NCI-H82 treated with DMSO at 0.1 percent for 48 hours (cell line): ENCODE measurements around the gene CAPN2.
"Not testable (repeated sequence)": the region's sequence is repeated elsewhere in the genome, so short reads cannot be mapped to it uniquely, and the experiment has no call there.

ENCODE experiments used
- DNase-seq: peaks from one replicate; lab custom pipeline; 2025; ENCODE audit not compliant: unreplicated experiment; lab: John Stamatoyannopoulos, UW

Gene CAPN2

DNA sequence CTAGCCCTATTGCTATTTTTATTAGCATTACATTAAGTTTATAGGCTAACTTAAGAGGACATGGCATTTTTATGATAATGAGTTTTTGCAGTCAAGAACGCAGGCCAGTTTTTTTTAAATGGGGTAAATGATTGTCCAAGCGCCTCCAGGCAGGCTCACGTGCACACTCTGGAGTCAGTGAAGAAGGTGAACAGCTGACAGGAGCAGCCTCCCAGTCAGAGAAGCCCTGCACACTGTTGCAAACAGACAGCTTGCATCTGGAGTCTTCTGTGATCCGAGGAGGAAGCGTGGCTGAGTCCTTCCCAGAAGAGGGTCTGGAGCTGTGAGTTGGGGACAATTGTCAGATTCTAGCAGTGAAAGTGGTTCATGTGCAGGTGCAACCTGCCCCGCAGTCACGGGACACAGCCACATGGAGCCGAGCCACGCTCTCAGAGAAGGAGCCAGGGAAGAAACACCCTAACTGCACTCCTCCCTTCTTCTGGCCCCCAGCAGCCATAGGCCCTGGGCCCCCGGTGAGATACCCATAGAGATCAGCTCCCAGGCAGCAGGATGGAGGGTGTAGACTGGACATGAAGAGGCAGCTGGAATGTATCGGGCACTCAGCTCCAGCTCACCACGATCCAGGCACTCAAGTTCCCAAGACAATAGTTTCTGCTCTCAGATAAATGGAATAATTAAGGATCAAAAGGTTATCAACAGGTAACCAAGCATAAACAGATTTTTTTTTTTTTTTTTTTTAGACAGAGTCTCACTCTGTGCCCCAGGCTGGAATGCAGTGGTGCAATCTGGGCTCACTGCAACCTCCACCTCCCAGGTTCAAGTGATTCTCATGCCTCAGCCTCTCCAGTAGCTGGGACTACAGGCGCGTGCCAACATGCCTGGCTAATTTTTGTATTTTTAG, 26.4 kb downstream of the CAPN2 start:
- DNase-seq: no peak

DNA sequence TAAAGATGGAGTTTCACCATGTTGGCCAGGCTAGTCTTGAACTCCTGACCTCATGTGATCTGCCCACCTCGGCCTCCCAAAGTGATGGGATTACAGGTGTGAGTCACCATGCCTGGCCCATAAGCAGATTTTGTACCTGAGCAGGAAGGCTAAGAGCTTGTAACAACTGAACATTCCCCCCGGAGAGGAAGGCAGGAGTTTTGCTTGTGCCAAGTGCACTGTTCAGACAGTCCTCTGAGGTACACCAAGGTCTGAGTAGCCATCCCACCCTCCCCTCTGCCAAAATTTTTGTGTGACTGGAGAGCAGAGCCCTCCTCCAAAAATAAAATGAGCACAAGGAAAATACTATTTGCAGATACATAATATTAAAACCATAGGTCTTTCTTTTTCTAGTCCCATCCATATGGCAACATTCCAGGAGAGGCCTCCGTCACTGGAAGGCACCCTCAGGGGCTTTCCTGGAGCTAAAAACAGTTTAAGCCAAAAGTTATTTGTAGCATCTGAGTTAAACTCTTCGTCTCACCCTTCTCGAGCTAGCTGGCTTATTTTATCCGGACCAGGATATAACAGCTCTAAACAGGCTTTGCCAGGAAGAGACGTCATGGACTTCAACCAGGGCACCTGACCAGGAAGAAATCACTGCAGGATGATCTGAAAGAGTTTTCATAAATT, 27.2 kb downstream of the CAPN2 start:
- DNase-seq: no peak

DNA sequence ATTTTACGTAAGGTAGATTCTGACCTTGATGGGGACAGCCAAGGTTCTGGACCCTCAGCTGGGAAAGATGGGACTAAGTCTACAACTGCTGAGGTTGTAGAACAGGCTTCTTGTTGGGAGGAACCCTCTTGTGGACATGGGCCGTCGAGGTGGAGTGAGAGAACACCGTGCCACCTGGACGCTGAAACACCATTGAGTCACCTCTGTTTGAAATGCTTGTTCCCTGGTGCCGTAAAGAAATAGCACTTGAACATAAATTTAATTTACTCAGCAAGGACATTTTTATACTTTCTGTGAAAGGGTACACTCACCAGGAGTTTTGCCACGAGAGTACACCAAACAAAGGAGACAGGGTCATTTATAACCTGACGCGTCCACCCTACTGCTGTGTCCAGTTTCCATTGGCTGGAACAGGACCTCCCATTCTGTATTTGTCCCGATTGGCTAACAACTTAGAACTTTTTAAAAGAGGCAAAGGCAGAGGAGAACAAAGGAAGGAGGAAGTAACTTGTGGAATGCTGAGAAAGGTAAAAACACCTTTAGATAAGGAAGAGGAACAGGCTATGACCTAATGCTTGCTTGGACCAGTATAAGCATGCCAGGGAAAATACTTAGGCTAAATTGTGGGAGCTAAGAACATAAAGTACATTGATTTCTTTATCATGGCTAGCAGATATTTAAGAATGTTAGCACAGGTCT, 27.8 kb downstream of the CAPN2 start:
- DNase-seq: not testable (repeated sequence)

DNA sequence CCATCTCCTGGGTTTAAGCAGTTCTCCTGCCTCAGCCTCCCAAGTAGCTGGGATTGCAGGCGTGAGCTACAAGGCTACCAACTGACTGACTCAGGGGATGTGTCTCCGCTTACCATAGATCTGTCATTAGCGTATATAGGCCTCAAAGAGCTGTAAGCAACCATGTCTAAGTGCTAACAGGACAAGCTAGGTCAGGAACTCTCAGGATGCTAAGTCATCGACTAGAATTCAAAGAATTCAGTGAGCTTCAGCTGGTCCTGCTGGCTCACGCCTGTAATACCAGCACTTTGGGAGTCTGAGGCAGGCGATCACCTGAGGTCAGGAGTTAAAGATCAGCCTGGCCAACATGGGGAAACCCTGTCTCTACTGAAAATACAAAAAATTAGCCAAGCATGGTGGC, 29.5 kb downstream of the CAPN2 start:
- no peak for DNase-seq

DNA sequence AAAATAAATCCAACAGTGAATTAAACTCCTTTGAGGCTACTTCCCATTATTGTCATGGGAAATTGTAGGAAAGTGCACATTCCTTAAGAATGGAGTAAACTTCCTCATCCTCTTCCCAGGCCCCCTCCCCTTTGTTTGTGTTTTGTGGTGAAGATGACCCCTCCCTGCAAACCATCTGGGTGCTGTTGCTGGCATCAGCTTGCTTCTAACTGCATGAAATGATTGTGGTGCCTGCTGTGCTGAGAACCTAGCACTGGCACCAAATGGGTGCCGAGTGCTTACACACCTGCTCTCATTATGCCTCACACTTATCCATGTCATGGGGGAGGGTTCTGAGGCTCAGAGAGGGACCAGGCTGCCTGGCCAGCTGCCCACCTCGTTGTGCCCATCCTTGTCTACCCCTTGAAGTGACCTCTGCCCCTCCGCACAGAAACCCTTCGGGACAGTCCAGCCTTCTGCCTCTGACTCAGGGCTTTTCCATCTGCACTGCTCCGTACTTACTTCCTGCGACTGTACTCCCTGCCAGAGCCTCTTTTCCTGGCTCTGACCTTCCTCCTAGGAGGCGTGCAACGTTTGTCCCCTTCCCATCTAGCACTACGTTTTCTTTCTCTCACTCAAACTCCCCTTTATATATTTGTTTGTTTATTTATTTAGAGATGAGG, 30.6 kb downstream of the CAPN2 start:
- no peak for DNase-seq

DNA sequence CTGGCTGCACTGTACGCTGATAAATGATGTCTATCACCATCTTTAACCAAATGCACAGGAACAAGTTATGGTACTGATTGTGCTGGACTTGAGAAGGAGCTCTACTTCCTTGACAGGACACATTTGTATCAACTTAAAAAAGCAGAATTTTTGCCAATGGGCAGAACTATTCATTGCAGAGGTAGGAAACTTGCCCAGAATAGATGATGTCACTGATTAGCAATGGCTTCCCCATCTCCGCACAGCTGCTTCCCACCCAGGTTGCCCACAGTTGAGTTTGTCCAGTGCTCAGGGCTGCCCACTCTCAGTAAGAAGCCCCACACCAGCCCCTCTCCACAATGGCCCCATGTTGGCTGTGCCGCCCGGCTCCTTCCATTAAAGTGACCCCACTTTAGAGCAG, 33.4 kb downstream of the CAPN2 start:
- DNase-seq: no peak

DNA sequence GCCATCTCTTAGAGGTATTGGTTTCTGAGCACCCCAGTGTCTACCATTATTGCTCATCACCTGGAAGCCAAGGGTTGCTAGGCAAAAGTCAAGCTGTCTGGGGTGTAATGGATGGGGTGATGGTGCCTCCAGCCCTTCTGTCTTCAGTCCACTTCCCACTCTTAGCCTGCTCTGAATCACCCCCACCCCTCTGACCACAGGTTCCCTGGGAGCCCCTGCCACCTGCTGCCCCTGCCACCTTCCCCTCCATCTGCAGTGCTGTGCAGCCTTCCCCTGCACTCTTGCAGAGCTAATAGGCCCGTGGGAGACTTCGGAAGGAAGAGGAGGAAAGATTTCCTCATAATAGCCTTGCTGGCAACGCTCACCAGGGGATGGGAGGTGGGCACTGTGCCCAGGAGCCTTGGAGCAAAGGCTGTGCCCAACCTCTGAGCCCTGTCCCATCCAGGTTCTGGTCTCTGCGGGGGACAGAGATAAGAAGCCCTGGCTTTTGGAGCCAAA, 35.5 kb downstream of the CAPN2 start:
- no peak for DNase-seq

DNA sequence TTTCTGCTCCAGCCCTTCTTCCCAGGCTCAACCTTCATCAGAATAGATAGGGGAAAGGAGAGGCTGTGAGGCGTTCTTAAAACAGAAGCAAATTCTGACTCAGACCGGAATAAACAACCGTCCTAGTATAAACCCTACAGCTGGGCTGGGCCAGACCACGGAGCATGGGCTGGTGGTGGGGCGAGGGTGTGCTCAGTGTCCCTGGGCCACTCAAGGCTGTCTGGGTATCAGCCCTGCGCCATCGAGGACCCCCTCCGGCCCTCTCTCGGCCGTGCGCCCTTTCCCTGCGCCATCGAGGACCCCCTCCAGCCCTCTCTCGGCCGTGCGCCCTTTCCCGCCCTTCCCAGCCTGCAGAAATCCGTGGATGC, 36.0 kb downstream of the CAPN2 start:
- no peak for DNase-seq

DNA sequence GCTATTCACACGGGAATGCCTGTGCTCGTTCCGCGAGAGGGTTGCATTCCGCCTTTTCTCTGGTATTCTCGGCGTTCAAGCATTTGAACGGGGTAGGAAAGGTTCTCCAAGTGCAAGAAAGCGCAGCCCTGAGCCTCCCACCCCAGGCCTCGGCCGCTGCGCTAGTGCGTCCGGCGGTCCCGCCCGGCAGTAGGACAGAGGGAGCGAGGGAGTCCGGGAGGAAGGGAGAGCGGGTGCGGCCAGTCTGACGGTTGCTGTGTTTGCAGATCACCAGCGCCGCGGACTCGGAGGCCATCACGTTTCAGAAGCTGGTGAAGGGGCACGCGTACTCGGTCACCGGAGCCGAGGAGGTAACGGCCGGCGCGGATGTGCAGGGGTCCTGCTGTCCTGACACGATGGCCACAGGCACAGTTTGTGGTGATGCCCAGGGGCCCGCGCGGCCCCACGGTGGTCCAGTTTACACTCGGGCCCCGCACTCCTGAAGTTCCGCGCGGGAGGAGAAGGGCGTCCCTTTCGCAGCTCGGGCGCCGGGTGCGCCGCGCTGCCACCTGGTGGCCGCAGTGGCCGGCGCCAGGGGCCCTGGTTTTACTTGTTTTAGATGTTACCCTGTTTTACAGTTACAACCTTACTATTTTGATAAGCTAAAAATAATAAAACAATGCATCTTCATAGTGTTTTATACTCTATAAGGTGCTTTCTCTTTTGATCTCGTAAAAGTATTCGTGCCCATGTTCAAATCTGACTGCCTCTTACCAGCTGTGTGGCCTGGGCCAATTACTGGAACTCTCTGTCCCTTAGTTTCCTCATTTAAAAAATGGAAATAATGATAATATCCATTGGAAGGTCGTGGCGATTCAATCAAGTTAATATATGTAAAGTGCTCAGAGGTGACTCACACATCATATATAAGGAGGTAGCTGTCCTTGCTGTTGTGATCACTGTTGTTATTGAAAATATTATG, 36.7 kb downstream of the CAPN2 start:
- DNase-seq: no peak

DNA sequence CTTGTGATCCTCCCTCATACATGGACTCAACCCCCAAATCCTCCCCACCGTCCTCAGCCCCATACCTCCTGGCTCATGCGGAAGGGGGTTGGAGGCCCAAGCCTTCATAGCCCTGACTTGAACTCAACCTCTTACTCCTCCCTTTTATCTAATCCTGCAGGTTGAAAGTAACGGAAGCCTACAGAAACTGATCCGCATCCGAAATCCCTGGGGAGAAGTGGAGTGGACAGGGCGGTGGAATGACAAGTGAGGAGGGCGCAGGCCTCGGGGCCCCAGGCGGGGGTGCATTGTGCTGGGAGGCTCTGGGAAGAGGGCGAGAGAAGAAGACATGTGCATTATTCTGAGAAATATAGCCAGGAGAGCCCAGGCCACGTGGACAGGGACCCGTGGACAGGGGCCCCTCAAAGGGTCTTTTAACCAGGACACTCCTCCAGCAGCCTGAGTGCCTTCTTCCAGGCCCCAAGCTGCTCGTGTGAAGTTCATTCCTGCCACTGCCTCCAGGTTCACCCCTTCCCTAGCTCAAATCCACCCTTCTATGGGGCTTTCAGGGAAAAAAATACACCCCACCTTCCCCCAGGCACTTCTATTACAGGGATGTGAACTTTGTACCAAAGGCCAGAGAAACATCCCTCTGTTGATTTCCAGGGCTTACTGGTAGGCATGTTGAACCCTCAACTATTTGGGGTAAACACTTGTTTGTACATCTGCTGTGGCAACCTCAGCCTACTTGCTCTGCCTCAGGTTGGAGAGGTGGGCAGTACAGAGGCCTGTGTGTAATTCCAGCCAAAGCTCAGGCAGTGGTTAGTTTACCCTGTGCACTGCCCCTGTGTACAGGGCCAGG, 38.6 kb downstream of the CAPN2 start:
- DNase-seq: no peak

DNA sequence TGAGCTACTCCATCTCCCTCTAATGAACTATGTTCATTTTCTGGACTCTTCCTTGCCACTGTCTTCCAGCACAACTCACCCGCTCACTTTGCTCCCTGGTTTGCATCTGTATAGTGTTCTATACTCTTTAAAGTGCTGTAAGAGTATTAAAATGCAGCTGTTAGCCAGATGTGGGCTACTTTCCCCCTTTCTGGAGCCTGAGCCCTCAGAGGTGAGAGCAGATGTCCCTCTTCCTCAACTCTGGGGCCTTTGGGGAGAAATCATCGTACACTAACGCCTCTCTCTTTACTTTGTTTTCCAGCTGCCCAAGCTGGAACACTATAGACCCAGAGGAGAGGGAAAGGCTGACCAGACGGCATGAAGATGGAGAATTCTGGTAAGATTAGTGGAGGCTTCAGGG, 39.4 kb downstream of the CAPN2 start:
- DNase-seq: no peak

DNA sequence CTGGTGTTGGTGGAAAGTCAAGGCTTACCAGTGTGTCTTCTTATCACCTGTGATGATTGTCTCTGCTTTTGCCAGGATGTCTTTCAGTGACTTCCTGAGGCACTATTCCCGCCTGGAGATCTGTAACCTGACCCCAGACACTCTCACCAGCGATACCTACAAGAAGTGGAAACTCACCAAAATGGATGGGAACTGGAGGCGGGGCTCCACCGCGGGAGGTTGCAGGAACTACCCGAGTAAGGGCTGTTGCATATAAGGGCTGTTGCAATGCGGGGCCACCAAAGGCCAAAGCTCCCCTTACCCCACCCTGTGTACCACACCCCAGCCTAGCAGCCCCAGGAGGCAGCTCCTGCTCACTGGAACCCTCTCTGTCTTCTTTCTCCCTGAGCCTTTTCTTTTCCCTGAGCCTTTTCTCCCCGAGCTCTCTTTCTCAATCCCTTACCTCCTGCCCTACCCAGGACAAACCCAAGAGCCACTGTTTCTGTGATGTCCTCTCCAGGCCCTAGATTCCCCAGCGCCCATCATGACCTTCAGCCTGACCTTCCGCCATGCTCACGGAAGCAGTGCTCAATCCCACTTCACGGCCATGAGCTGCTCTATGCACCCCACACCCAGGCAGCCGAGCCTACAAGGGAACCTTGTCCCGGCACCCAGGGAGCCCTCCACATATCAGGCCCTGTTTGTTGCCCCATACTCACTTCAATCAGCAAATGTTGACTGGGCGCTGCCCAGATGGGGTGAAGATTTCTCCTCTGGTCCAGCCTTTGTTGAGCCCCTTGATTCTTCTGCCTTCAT, 40.6 kb downstream of the CAPN2 start:
- no peak for DNase-seq

DNA sequence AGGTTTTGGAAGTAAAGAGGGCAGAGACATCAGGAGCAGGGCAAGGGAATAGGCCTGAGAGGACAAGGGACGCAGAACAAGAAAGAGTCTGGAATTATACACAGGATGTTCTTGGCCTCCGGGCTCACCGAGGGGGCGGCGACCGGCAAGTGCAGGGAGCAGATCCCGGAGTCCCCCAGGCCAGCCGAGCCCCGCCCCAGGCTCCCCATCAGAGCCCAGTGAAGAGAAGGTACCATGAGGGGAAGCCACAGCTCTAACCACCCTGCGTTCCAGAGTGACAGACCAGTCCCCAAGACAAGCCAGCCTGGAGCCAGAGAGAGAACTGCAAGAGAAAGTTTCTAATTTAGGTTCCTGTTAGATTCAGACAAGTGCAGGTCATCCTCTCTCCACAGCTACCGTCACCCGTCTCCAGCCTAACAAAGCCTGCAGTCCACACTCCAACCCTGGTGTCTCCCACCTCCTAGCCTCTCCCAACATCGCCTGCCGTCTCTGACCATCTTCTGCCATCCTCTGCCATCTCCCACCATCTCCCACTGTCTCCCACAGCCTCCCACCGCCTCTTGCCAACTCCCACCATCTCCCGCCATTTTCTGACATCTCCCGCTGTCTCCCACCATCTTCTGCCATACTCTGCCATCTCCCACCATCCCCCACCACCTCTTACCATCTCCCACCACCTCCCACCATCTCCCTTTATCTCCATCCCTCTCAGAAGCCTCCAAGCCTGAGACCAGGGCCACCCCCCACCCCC, 42.5 kb downstream of the CAPN2 start:
- no peak for DNase-seq

DNA sequence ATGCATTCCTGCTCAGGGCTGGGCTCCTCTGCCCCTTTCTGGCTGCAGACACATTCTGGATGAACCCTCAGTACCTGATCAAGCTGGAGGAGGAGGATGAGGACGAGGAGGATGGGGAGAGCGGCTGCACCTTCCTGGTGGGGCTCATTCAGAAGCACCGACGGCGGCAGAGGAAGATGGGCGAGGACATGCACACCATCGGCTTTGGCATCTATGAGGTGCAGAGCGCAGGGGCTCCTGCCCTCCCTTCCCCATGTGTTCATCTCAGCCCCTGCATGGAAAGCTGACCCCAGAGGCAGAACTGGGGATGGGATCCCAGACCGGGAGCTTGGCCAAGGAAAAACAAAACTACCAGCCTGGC, 43.1 kb downstream of the CAPN2 start:
- no peak for DNase-seq

DNA sequence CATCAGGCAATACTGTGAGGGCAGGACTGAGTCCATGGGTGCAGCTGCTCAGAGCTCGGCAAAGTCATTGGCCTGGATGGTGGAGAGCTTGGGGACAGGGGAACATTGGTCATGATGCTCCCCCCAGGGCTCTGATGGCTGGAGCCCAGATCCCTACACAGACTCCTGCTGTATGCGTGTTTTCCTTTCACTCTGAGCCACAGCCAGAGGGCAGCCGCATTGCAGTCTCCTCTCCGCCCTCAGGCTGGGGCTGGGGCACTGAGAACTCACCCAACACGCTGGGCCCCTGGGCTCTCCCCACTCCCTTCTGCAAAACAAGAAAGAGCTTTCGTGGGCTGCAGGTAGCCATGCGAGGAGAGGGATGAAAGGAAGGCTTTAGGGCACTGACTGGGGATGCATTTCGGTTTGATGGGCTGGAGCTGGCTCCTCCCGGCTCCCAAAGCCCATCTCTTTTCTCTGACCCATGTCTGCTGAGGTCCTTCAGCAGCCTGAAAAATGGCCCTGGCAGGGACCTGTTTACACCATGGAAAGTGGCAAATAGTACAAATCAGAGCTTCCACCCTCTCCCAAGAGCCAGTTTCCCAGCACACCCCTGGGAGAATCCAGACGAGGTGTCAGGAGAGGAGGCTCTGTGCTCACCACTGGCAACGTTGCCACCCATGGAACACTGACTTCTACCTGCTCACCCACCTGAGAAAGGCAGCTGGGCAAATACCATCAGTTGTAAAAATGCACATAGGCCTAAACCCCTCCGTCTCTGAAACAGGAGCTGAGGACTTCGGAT, 43.8 kb downstream of the CAPN2 start:
- no peak for DNase-seq

DNA sequence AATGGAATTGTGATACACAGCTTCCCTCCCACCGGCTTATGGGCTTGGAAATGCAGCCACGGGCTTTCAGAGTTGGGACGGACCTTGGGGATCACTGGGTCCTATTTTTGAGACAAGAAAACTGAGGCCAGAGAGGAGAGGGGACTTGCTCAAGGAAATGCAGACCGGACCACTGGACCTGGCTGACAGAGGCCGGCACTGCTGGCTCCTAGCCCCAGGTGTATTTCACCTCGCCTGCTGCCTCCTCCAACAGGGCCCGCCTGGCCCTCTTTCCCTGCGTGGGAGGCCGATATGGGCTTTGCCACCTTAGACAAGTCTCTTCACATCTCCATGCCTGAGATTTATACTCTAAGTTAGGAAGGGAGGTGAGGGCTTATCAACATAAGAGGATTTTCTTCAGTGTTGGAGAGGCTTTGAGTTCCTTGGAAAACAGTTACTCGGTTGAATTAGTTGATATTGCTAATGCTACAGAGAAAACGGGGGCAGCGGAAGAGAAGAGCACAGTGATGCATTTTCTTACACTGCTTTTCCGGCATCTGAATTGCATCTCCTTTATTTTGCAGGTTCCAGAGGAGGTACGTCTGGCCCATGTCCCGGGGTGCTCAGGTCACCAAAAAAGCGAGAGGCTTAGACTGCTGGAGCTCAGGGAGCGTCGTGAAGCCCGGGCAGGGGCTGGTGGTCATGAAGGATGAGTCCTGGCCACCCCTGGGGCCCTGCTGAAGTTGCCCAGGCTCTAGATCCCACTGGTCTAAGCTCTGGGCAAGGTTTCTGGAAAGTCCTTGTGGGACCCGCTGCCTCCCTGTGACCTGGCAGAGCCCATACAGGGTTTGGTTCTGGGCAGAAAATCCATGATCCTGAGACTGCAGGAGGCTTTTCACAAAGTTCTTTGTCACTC, 44.7 kb downstream of the CAPN2 start:
- DNase-seq: peak; percentile 53
